HepG2 (cell line): ENCODE data around the gene NSMCE1. TPM values are rescaled to one million over a fixed set of nuclear protein-coding genes. Genes with fewer than 3 reads are reported as not detected.

ENCODE experiments used
- AKAP8 ChIP-seq: sonication (generic); formaldehyde crosslinking; IDR thresholded peaks from 2 replicates; pipeline ENCODE4 v1.5.1; 2020; ENCODE audit warnings: mild to moderate bottlenecking, missing genetic modification reagents
- ERF ChIP-seq: IDR thresholded peaks from 2 replicates; pipeline ENCODE4 v1.6.1; 2018; ENCODE audit warnings: missing biosample characterization, missing genetic modification reagents
- HINFP ChIP-seq: sonication (generic); formaldehyde crosslinking; IDR thresholded peaks from 2 replicates; pipeline ENCODE4 v1.4.0; 2020; ENCODE audit warnings: low read depth, mild to moderate bottlenecking, missing genetic modification reagents
- PAX8 ChIP-seq: sonication (generic); formaldehyde crosslinking; IDR thresholded peaks from 2 replicates; pipeline ENCODE4 v1.8.0; 2022; ENCODE audit warnings: mild to moderate bottlenecking, missing genetic modification reagents, borderline replicate concordance
- STAG1 ChIP-seq: sonication (generic); formaldehyde crosslinking; IDR thresholded peaks from 2 replicates; pipeline ENCODE4 v1.4.0; 2020; ENCODE audit warnings: missing genetic modification reagents
- ZC3H13 ChIP-seq: sonication (generic); formaldehyde crosslinking; IDR thresholded peaks from 2 replicates; pipeline ENCODE4 v1.8.1; 2023; ENCODE audit warnings: mild to moderate bottlenecking, missing genetic modification reagents, moderate library complexity
- ZNF263 ChIP-seq: sonication (generic); formaldehyde crosslinking; IDR thresholded peaks from 2 replicates; pipeline ENCODE4 v1.4.0; 2020; ENCODE audit warnings: missing genetic modification reagents
- ZNF362 ChIP-seq: sonication (generic); formaldehyde crosslinking; IDR thresholded peaks from 2 replicates; pipeline ENCODE4 v1.4.0; 2020; ENCODE audit warnings: missing genetic modification reagents, mild to moderate bottlenecking, borderline replicate concordance
- ZNF563 ChIP-seq: sonication (generic); formaldehyde crosslinking; IDR thresholded peaks from 2 replicates; pipeline ENCODE4 v1.8.0; 2022; ENCODE audit warnings: mild to moderate bottlenecking, moderate library complexity, missing genetic modification reagents
- polyA plus RNA-seq, 8 experiments: library from polyadenylated mRNA; depleted of rRNA in 3 of 8; stranded (reverse) in 7 of 8; unstranded in 1 of 8; fragments of >200 nt; fragmentation: Illumina TruSeq in 4 of 8; extraction: Trizol in 4 of 8; gene quantifications; 2 replicates each; pipeline versions ENCODE4 v1.2.1 to v1.2.3, GENCODE V29; 2011 to 2016; ENCODE audit warnings: low read depth in 4 of 8, missing spikeins in 1 of 8, mixed read lengths in 1 of 8; ENCODE audit not compliant: insufficient read depth in 1 of 8
- total RNA-seq, 5 experiments: library from RNA; depleted of rRNA; stranded (reverse); fragments of >200 nt; fragmentation: Illumina TruSeq; extraction: Trizol; gene quantifications; 2 replicates each; pipeline ENCODE4 v1.2.3, GENCODE V29; 2016; ENCODE audit warnings: low read depth in 1 of 5
- TF ChIP-seq, protein P1 (sequence below): sonication (generic); formaldehyde crosslinking; conservative IDR thresholded peaks from 2 replicates; pipeline ENCODE4 v1.4.0; 2020; ENCODE audit warnings: mild to moderate bottlenecking, missing genetic modification reagents, moderate library complexity
- TF ChIP-seq, protein P2 (sequence below): IDR thresholded peaks from 2 replicates; pipeline ENCODE4 v1.6.1; 2016; ENCODE audit warnings: low read depth, missing genetic modification reagents, missing compliant biosample characterization
- TF ChIP-seq, protein P3 (sequence below): sonication (generic); formaldehyde crosslinking; IDR thresholded peaks from 2 replicates; pipeline ENCODE4 v1.8.0; 2022; ENCODE audit warnings: mild to moderate bottlenecking, missing genetic modification reagents, moderate library complexity
- TF ChIP-seq, protein P4 (sequence below): sonication (generic); formaldehyde crosslinking; IDR thresholded peaks from 2 replicates; pipeline ENCODE4 v1.5.0; 2020; ENCODE audit warnings: missing genetic modification reagents, mild to moderate bottlenecking, borderline replicate concordance

The NSMCE1 gene
- total and polyA plus RNA-seq, 2 of the 13 experiments (the other 11 are each of a cell fraction or from before 2014, with no cell fraction given), result 42.7 to 52.9 TPM

DNA sequence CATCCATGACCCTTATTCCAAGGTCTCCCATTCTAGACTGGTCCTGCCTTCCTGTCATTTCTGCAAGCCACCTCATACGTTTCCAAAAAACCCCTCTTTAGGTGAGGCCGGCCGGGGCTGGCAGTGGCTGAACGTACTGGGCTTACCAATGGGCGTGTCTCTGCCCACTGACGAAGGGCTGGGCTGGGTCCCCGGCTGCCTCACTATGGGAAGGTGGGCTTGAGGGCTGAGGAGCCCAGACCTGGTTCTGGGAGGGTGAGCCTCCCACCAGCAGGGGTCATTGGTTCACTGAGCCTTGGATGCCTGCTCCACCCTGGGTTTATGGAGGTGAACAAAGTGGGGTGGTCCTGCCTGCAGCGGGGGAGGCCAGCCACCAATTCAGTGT, 45.4 kb downstream of the NSMCE1 start (continued):
- TF ChIP-seq, protein P1, sequence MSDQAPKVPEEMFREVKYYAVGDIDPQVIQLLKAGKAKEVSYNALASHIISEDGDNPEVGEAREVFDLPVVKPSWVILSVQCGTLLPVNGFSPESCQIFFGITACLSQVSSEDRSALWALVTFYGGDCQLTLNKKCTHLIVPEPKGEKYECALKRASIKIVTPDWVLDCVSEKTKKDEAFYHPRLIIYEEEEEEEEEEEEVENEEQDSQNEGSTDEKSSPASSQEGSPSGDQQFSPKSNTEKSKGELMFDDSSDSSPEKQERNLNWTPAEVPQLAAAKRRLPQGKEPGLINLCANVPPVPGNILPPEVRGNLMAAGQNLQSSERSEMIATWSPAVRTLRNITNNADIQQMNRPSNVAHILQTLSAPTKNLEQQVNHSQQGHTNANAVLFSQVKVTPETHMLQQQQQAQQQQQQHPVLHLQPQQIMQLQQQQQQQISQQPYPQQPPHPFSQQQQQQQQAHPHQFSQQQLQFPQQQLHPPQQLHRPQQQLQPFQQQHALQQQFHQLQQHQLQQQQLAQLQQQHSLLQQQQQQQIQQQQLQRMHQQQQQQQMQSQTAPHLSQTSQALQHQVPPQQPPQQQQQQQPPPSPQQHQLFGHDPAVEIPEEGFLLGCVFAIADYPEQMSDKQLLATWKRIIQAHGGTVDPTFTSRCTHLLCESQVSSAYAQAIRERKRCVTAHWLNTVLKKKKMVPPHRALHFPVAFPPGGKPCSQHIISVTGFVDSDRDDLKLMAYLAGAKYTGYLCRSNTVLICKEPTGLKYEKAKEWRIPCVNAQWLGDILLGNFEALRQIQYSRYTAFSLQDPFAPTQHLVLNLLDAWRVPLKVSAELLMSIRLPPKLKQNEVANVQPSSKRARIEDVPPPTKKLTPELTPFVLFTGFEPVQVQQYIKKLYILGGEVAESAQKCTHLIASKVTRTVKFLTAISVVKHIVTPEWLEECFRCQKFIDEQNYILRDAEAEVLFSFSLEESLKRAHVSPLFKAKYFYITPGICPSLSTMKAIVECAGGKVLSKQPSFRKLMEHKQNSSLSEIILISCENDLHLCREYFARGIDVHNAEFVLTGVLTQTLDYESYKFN (CRISPR knock-in tag), result no peak
- TF ChIP-seq ERF (CRISPR knock-in tag), result no peak
- TF ChIP-seq, protein P2, sequence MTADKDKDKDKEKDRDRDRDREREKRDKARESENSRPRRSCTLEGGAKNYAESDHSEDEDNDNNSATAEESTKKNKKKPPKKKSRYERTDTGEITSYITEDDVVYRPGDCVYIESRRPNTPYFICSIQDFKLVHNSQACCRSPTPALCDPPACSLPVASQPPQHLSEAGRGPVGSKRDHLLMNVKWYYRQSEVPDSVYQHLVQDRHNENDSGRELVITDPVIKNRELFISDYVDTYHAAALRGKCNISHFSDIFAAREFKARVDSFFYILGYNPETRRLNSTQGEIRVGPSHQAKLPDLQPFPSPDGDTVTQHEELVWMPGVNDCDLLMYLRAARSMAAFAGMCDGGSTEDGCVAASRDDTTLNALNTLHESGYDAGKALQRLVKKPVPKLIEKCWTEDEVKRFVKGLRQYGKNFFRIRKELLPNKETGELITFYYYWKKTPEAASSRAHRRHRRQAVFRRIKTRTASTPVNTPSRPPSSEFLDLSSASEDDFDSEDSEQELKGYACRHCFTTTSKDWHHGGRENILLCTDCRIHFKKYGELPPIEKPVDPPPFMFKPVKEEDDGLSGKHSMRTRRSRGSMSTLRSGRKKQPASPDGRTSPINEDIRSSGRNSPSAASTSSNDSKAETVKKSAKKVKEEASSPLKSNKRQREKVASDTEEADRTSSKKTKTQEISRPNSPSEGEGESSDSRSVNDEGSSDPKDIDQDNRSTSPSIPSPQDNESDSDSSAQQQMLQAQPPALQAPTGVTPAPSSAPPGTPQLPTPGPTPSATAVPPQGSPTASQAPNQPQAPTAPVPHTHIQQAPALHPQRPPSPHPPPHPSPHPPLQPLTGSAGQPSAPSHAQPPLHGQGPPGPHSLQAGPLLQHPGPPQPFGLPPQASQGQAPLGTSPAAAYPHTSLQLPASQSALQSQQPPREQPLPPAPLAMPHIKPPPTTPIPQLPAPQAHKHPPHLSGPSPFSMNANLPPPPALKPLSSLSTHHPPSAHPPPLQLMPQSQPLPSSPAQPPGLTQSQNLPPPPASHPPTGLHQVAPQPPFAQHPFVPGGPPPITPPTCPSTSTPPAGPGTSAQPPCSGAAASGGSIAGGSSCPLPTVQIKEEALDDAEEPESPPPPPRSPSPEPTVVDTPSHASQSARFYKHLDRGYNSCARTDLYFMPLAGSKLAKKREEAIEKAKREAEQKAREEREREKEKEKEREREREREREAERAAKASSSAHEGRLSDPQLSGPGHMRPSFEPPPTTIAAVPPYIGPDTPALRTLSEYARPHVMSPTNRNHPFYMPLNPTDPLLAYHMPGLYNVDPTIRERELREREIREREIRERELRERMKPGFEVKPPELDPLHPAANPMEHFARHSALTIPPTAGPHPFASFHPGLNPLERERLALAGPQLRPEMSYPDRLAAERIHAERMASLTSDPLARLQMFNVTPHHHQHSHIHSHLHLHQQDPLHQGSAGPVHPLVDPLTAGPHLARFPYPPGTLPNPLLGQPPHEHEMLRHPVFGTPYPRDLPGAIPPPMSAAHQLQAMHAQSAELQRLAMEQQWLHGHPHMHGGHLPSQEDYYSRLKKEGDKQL (CRISPR knock-in tag), result no peak
- 0 out of 2 replicates have a peak, but pooled peaks have one; percentile 11 for TF ChIP-seq ZC3H13 (CRISPR knock-in tag)
- TF ChIP-seq ZNF563, result no peak
- TF ChIP-seq AKAP8 (CRISPR knock-in tag), result 0 out of 2 replicates have a peak, but pooled peaks have one; percentile 1
- TF ChIP-seq PAX8 (CRISPR knock-in tag), result no peak
- TF ChIP-seq ZNF263 (CRISPR knock-in tag), result no peak
- TF ChIP-seq, protein P3, sequence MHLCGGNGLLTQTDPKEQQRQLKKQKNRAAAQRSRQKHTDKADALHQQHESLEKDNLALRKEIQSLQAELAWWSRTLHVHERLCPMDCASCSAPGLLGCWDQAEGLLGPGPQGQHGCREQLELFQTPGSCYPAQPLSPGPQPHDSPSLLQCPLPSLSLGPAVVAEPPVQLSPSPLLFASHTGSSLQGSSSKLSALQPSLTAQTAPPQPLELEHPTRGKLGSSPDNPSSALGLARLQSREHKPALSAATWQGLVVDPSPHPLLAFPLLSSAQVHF (CRISPR knock-in tag), result no peak
- TF ChIP-seq STAG1 (CRISPR knock-in tag), result peak; percentile 68
- no peak for TF ChIP-seq HINFP (CRISPR knock-in tag)
- TF ChIP-seq ZNF362 (CRISPR knock-in tag), result no peak
- TF ChIP-seq, protein P4, sequence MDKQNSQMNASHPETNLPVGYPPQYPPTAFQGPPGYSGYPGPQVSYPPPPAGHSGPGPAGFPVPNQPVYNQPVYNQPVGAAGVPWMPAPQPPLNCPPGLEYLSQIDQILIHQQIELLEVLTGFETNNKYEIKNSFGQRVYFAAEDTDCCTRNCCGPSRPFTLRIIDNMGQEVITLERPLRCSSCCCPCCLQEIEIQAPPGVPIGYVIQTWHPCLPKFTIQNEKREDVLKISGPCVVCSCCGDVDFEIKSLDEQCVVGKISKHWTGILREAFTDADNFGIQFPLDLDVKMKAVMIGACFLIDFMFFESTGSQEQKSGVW (CRISPR knock-in tag), result no peak
